A673 (cell line): ENCODE measurements around the gene SCN3B.

Experiments
- EZH2 ChIP-seq: fragments of 200-600 bp; sonication (generic); IDR thresholded peaks from 2 replicates; pipeline ENCODE4 v1.6.1; 2017; ENCODE audit warnings: borderline replicate concordance, low read depth, mild to moderate bottlenecking, mixed read lengths, antibody characterized with exemption, low read length; ENCODE audit not compliant: poor library complexity, severe bottlenecking
- TF ChIP-seq, protein P1 (sequence below): fragments of 300-800, 200-600 bp; sonication (generic); conservative IDR thresholded peaks from 2 replicates; pipeline ENCODE4 v1.5.1; 2017; ENCODE audit warnings: low read depth, mild to moderate bottlenecking, antibody characterized with exemption, low read length, moderate library complexity, mixed read lengths

DNA sequence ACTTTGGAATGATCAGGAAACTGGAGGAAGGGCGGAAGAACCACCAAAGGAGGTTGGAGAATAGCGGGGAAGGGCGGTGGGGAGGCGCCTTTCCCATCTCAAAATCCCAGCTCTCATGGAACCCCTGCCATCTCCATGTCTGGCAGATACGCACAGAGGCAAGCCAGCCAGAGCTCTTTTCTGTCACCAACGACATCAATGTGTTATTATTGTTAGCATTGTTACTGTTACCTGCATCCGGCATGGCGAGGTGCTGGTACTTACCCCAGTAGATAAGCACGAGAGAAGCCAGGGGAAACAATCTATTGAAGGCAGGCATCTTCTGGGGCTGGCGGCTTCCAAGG is 969 bp downstream of the SCN3B start:
- TF ChIP-seq, protein P1, sequence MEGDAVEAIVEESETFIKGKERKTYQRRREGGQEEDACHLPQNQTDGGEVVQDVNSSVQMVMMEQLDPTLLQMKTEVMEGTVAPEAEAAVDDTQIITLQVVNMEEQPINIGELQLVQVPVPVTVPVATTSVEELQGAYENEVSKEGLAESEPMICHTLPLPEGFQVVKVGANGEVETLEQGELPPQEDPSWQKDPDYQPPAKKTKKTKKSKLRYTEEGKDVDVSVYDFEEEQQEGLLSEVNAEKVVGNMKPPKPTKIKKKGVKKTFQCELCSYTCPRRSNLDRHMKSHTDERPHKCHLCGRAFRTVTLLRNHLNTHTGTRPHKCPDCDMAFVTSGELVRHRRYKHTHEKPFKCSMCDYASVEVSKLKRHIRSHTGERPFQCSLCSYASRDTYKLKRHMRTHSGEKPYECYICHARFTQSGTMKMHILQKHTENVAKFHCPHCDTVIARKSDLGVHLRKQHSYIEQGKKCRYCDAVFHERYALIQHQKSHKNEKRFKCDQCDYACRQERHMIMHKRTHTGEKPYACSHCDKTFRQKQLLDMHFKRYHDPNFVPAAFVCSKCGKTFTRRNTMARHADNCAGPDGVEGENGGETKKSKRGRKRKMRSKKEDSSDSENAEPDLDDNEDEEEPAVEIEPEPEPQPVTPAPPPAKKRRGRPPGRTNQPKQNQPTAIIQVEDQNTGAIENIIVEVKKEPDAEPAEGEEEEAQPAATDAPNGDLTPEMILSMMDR = no peak
- no peak for TF ChIP-seq EZH2
